LNCAP (cell line): ENCODE measurements around the gene GNPTG.

ENCODE experiments used
- CTCF ChIP-seq: fragments of 450-650 bp; IDR thresholded peaks from 2 replicates; pipeline ENCODE4 v1.5.1; 2017; ENCODE audit warnings: mild to moderate bottlenecking

The GNPTG gene

GRCh38 chr16:1322407-1322806 is 29.3 kb upstream of the GNPTG start:
- TF ChIP-seq CTCF: no peak

- TF ChIP-seq CTCF: no peak
These were observed 28.2 kb upstream of the GNPTG start for GRCh38 chr16:1323296-1324239.

DNA sequence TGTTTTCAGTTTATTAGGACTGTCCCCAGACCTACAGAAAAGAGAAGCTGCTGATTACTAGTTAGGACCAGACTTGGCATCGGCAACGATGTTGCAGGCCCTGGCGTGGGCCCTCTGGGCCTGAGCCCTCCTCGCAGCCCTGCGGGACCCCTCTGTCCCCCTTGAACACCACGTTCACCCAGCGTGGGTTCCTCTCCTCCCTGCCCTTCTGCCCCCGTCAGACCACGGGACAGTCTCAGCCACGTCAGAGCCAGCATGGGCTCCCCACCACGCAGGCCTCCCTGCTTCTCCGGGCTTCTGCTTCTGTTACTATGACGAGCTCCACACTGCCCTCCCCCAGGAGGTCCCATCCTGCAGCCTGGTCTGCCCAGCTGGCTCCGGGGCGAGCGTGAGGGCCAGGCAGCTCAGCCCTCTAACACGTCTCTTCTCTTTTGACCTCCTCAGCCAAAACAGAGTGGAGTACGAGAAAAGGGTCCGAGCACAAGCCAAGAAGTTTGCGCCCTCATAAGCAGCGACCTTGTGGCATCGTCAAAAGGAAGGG is 27.4 kb upstream of the GNPTG start:
- TF ChIP-seq CTCF: no peak

DNA sequence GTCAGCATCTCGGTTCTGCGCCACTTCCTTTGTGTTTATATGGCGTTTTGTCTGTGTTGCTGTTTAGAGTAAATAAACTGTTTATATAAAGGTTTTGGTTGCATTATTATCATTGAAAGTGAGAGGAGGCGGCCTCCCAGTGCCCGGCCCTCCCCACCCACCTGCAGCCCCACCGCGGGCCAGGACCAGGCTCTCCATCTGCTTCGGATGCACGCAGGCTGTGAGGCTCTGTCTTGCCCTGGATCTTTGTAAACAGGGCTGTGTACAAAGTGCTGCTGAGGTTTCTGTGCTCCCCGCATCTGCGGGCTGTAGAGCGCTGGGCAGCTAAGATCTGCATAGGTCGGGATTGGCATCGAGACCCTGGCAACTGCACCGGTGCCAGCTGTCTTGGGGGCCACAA is 26.5 kb upstream of the GNPTG start:
- TF ChIP-seq CTCF: no peak

GRCh38 chr16:1325673-1326371 is 25.9 kb upstream of the GNPTG start:
- no peak for TF ChIP-seq CTCF

GRCh38 chr16:1326391-1326790 is 25.3 kb upstream of the GNPTG start:
- TF ChIP-seq CTCF: no peak

GRCh38 chr16:1326946-1327618 is 24.6 kb upstream of the GNPTG start:
- TF ChIP-seq CTCF: no peak
